Bladder microvascular endothelial cell (primary cell): ENCODE measurements around the gene AKR1C4. TPM values are rescaled to one million over a fixed set of nuclear protein-coding genes. Genes with fewer than 3 reads are reported as not detected.

Source experiments
- total RNA-seq: library from RNA; depleted of rRNA; stranded (reverse); fragments of >200 nt; gene quantifications from 2 replicates; pipeline ENCODE4 v1.2.3, GENCODE V29; 2014

The AKR1C4 gene
- not detected in 2 replicates for total RNA-seq

GRCh38 chr10:5196702-5197113 lies at the start of gene AKR1C4:
Gene AKR1C4, plus strand, starts transcription at chr10:5196837. Its CDS starts 31 bp downstream, at chr10:5196868.

DNA sequence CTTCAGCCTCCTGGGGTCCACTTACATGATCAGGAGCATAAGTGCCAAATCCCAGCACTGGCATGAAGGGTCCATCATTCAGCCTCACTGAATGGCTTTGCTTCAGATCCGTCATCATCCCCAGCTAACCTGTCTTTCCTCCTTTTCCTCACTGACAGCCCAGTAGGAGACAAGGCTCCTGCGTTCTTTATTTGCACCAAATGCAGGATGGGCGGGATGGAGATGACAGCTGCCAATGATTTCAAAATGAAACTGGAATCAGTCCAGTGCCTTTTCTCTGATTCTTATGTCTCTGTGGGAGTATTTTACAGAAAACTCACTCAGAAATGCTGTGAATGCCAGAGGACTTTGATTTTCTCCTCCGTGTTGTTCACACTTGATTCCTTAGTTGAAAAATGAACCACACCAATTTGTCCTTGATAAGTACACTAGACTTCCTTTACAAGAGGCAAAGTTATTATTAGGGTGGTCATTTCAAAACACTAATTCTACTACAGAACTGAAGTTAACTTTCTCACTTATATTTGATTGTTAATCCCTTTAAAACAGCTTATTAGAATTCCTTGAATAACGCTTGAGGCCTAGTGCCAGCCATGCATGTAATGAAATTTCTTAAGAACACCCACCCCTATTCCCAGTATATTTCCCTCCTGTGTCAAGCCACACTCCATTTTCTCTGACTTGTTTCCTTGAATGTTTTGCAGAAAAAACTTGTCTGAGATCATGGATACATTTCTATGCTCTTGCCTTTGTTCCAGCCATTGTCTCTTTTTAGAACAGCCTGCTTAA lies 11.5 kb upstream of the AKR1C4 start, which contains the start of gene AKR1C8:
AKR1C8 (minus strand) TSS at position 164 of the 789 bp plus-strand sequence; CDS start at position 118, 46 bp downstream.

Other genes with a start within 250 kb of the AKR1C4 start
- gene AKR1C1, start 233.4 kb upstream of the AKR1C4 start, total RNA-seq: 0.65 and 14.5 TPM in 2 replicates
- 0.97 and 19.7 TPM in 2 replicates for gene AKR1C2, start 193.0 kb upstream of the AKR1C4 start, total RNA-seq
- gene AKR1C3, start 102.4 kb upstream of the AKR1C4 start, total RNA-seq: 35.9 and 102 TPM in 2 replicates
- 0.16 TPM in 1 of 2 replicates, not detected in the other for gene AKR1C8, start 11.7 kb upstream of the AKR1C4 start, total RNA-seq
- not detected in 2 replicates for gene UCN3, start 168.1 kb downstream of the AKR1C4 start, total RNA-seq
- under 0.01 and 0.25 TPM in 2 replicates for gene TUBAL3, start 208.0 kb downstream of the AKR1C4 start, total RNA-seq
- 18.7 and 21.2 TPM in 2 replicates for gene NET1, start 215.7 kb downstream of the AKR1C4 start, total RNA-seq